C1 segment of cervical spinal cord (tissue), 14 donors: ENCODE results near the gene CIZ1.

Experiments
- DNase-seq, 14 donors: peaks; one replicate each; lab custom pipeline; 2025; lab: John Stamatoyannopoulos, UW

CIZ1 gene

DNA sequence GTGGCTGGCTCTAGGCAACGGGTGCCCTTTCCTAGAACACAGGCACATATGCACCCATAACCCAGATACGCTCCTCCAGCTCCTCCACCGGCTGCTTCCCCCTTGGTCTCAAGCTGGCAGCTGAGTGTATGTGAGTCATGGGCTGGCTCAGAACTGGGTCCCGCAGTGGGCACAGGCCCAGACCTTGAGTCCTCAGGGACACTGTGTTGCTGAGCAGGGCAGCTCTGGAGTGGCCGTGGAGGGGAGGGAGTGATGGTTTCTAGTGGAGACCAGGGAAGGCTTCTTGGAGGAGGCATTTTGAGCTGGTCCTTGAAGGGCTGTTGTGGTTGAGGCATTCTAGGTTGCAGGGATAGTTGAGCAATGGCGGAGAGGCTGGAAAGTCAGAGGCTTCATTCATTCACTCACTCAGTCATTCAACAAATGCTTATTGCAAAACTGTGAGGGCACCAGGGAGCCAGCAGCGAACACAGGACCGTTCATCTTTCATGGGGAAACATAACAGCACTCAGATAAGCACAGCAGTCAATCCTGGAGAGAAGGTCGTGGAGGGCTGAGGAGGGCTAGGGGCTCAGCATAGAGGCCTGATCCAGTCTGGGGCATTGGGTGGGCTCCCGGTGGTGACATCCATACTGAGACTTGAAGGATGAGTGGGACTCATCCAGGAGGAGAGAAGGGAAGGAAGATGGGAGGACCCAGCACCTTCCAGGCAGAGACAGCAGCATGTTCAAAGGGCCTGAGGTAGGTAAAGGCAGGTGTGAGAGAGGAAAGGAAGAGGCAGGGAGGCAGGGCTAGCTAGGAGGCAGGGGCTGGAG lies 29.0 kb downstream of the CIZ1 start:
- DNase-seq, result peak in 4 of 14 donors; percentile 7 to 66 (median 18)

DNA sequence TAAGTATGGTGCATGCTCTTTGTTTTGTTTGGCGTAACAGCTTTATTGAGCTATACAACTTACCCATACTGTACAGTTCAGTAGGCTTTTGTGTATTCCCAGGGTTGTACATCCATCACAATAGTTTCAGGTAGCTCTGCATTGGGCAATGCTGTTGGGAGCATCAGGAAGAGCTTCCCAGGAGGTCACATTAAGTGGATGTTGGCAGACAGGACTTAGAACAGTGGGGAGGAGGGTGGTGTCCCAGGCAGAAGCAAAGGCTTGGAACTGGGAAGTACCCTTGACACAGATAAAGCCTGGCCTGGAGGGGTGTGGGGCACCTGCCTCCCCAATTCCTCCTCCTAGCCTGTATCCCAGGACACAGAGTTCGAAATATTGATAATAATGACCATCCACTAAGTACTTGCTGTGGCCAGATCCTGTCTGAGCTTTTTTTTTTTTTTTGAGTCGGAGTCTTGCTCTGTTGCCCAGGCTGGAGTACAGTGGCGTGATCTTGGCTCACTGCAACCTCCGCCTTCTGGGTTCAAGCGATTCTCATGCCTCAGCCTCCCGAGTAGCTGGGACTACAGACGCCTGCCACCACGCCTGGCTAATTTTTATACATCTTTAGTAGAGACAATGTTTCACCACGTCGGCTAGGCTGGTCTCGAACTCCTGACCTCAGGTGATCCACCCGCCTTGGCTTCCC lies 30.0 kb downstream of the CIZ1 start:
- DNase-seq, result no peak

DNA sequence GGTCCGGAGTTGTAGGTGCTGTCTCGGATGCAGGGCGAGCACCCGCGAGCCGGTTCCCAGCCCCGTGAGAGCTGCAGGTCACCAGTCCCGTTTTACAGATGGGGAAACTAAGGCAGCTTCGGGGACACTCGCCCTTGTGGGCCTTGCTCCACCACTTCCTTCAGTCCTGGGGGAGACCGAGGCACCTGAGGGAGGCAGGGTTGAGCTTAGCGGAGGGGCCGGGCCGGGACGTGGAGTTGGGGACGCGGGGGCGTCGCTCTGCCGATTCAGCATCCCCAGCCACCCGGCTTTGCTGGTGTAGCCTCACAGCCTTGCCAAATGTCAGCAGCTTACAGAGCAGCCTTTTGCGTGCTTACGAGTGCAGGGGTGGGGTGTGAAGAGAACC lies 30.8 kb downstream of the CIZ1 start:
- no peak for DNase-seq

DNA sequence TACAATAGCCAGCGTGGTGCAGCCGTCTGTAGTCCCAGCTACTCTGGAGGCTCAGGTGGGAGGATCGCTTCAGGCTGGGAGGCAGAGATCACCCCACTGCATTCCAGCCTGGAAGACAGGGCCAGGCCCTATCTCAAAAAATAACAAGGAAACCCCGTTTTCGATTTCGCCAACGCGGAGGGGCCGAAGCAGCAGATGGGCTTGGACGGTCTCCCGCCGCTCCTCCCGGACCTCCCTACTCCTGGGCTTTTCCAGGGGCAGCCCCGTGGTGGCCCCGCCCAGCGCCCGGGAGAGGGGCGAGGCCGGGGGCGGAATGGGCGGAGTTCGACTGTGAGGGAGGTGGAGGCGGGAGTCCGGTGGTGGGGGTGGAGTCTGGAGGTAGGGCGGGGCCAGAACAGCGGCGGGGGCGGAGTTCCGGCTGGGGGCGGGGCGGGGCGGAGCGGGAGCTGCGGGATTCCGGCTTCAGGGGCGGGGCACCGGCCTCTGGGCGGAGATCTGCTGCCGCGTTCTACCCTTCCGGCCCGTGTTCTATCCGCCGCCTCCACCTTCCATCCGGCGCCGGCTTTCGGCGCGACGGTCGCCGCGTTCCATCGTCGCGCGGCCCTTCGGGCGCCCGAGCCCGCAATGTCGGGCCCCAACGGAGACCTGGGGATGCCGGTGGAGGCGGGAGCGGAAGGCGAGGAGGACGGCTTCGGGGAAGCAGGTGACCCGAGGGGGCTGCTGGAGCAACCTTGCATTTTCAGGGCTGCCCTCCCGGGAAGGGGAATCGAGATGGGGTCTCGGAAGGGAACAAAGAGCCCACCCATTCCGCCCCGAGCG lies 31.4 kb downstream of the CIZ1 start, which contains the start of gene BBLN:
Gene BBLN (plus strand): TSS at position 482 of the 819 bp plus-strand sequence. CDS start 143 bp downstream, at position 625.
- peak; percentile 63 to 95 (median 88) for DNase-seq

GRCh38 chr9:128159522-128159783 lies 31.9 kb downstream of the CIZ1 start:
- DNase-seq, result no peak

DNA sequence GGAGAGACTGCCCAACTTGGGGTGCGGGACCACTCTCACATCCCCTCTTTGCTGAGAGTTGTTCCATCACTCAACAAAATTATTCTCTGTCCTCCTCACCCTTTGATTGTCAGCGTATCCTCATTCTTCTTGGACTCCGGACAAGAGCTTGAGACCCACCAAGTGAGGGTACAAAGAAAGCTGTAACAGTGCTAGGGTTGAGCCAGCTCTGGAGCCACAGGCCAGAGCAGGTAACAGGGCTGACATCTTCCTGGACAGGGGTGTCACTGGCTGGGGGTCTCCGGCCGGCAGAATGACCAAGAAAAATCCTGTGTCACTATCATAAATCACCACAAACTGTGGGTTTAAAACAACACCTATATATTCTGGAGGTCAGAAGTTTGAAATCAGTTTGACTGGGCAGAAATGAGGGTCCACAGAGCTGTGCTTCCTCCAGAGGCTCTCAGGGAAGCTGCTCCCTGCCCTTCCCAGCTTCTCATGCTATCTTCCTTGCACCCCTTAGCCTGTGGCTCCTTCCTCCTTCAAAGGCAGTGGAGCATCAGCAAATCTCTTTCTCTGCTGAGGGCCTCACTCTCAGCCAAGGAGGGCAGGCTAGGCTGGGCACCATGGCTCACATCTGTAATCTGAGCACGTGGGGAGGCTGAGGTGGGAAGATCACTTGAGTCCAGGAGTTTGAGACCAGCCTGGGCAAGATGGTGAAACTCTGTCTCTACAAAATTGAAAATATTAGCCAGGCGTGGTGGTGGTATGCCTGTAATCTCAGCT lies 35.5 kb downstream of the CIZ1 start:
- no peak for DNase-seq

- DNase-seq, result no peak
Measured at GRCh38 chr9:128153947-128154695, 37.3 kb downstream of the CIZ1 start.

- DNase-seq, result no peak
Measured at GRCh38 chr9:128153060-128153946, 38.1 kb downstream of the CIZ1 start.

- DNase-seq, result no peak
Measured at GRCh38 chr9:128152133-128153059, 39.0 kb downstream of the CIZ1 start.

DNA sequence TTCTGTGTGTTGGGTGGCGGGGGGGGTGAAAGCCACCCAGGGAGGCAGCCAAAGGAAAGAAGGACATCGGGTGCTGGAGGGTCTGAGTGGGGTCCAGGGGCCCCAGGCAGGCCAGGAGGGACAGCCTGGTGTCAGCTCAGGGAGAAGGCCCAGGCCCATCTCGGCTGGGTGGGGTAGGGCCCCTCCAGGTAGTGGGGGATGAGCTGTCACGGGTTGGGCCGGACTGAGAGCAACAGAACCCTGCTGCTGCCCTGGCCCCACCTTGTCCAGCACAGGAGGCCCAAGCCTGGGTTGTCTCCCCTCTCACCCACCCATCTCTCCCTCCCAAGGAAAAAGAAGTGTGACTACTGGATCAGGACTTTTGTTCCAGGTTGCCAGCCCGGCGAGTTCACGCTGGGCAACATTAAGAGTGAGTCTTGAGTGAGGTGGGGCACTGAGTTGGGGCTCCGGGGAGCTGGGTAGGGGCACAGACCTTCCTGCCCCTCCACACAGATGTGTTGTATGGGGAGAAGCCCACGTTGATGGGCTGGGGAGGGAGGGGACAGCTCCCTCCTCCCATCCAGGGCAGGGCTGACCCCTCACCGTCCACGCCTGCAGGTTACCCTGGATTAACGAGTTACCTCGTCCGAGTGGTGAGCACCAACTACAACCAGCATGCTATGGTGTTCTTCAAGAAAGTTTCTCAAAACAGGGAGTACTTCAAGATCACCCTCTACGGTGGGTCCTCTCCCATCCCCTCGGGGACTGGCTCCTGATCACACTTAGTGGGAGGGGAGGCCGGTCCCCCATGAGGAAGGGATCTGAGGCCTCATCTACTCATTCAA lies 39.9 kb downstream of the CIZ1 start:
- no peak for DNase-seq

- DNase-seq, result no peak
Measured at GRCh38 chr9:128150594-128151308, 40.6 kb downstream of the CIZ1 start.

DNA sequence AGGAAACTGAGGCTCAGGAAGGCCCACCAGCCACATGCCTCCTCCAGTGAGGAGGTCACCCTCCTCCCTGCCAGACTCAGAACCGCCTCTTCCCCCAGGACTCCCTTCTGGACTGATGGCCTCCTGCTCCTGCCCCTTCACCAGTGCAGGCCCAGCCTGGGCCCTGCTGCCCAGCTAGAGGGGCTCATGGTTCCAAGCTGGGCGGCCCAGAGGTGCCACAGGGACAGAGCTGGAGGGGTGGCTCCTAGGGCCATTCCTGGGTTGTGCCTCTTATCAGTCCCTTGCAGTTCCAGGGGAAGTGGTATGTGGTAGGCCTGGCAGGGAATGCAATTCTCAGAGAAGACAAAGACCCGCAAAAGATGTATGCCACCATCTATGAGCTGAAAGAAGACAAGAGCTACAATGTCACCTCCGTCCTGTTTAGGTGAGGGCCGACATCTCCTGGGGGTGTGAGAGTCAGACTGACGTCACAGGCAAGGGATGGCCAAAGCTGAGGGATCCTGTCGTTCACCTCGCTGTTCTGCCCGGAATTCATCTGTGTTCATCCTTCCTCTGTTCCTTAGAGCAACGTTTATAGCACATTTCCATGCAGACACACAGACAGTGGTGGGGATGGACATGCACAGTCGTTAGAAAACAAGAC lies 41.3 kb downstream of the CIZ1 start:
- no peak for DNase-seq

GRCh38 chr9:128149001-128149701 lies 42.2 kb downstream of the CIZ1 start, which contains the start of gene LCN2:
TSS of gene LCN2 (plus strand) at chr9:128149453. CDS start at chr9:128149526, 73 bp downstream.
- DNase-seq, result no peak

DNA sequence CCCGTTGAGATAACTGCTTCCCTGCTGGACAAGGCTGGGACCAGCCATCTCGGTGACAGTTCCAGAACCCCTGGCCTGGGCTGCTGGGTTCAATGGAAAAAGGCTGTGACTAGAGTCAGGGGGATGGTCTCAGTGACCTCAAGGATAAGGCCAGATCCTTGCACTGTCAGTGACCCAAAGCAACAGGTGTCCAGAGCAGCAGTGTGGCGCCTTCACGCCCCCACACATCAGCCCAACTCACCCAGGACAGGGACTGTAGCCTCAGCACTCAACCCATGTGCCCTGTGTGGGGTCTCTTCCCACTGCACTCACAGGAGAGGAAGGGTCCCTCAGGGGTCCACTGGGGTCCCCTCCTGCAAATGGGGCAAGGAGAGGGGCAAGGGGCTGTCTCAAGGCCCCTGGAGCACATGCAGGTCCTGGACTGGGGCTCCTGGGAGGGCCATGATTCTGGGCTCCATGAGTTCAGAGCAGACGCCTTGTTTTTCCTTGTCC lies 42.8 kb downstream of the CIZ1 start:
- DNase-seq, result no peak

- no peak for DNase-seq
Measured at GRCh38 chr9:128146591-128147120, 44.7 kb downstream of the CIZ1 start.
